ENCODE measurements around the gene MRGPRG.

- TF ChIP-seq, protein P1, sequence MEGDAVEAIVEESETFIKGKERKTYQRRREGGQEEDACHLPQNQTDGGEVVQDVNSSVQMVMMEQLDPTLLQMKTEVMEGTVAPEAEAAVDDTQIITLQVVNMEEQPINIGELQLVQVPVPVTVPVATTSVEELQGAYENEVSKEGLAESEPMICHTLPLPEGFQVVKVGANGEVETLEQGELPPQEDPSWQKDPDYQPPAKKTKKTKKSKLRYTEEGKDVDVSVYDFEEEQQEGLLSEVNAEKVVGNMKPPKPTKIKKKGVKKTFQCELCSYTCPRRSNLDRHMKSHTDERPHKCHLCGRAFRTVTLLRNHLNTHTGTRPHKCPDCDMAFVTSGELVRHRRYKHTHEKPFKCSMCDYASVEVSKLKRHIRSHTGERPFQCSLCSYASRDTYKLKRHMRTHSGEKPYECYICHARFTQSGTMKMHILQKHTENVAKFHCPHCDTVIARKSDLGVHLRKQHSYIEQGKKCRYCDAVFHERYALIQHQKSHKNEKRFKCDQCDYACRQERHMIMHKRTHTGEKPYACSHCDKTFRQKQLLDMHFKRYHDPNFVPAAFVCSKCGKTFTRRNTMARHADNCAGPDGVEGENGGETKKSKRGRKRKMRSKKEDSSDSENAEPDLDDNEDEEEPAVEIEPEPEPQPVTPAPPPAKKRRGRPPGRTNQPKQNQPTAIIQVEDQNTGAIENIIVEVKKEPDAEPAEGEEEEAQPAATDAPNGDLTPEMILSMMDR (IDR thresholded peaks at IDR 0.05): no peak
- TF ChIP-seq POLR2A (IDR thresholded peaks at IDR 0.05): no peak
These were observed 16.3 kb downstream of the MRGPRG start for GRCh38 chr11:3202305-3202704.

All from heart left ventricle (tissue), 13 donors.